ENCODE results near the gene NOD2.

- TF ChIP-seq CTCF (IDR thresholded peaks at IDR 0.05) (no peak), POLR2AphosphoS5 (IDR thresholded peaks at IDR 0.05) (peak in 2 of 3 donors; percentile 35 to 36), POLR2A (IDR thresholded peaks at IDR 0.05) (peak; percentile 62 to 68), EP300 (IDR thresholded peaks at IDR 0.05) (no peak)
Observed at GRCh38 chr16:50741781-50742575, 48.6 kb downstream of the NOD2 start, which contains the start of gene CYLD.

Data from suprapubic skin (tissue), 4 donors.